ENCODE results near the gene TSPO. TPM values are rescaled to one million over a fixed set of nuclear protein-coding genes. Genes with fewer than 3 reads are reported as not detected.

TSPO gene
- total and polyA plus RNA-seq, 9 of the 15 experiments (the other 6 are each of a cell fraction or from before 2014, with no cell fraction given): 4.9 to 126 (median 25.3) TPM

DNA sequence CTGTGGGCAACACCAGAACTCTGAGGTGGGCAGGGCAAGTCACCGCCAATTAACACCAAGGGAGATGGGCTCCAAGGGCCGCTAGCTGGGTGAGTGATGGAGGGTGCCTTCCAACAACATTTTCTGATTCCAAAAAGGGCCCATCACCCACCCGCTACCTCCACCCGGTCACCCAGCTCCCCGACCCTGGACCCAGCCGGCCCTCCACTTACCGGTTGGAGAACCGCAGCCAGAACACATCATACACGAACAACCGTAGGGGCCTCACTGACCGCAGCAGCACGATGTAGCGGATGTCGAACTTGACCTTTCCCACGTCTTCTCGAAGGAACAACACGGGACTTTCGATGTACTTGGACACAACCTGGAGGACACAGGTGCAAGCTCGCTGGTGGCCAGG, 20.8 kb downstream of the TSPO start:
- ChIA-PET POLR2A (interaction anchor here (0.6 kb wide), 1 partner anchor 356 kb away, joined by 3 read pairs; no protein-coding TSS in a partner anchor), CTCF (ENCODE audit: low intra/inter-chr PET ratio) (no interaction called here)
- WGBS (ENCODE audit: insufficient coverage, low coverage, missing lambda C conversion rate): 87% methylated on average over 9 of the region's 19 CpGs
- no TSS peak for BruUV-seq (replicated peaks)
- Histone ChIP-seq H3K9me3 (replicated peaks; ENCODE audit: control insufficient read depth, insufficient read depth, low read depth, low read length) (no peaks in the 10 kb centered on the region), H3K36me3 (ENCODE audit: control insufficient read depth, insufficient read depth, low read length) (peaks cover 93% of the 10 kb centered on the region), H3K79me2 (ENCODE audit: control insufficient read depth, insufficient read depth, low read length) (no peaks in the 10 kb centered on the region), H3K27ac (ENCODE audit: extremely low read depth, low read depth, low read length) (no peak overlapping the region), H4K20me1 (replicated peaks; ENCODE audit: control insufficient read depth, insufficient read depth, low read length) (no peaks in the 10 kb centered on the region), H3K9ac (ENCODE audit: insufficient read depth in 1 of 2, low read depth in 2 of 2, low read length in 2 of 2) (no peak overlapping the region; a peak in 1 of 4 replicates), H3K4me3 (no peak overlapping the region), H3K27me3 (ENCODE audit: control insufficient read depth in 2 of 2, insufficient read depth in 2 of 2, low read length in 2 of 2) (no peaks in the 10 kb centered on the region), H3K4me1 (replicated peaks in 1 of 2; ENCODE audit: control insufficient read depth in 2 of 2, insufficient read depth in 2 of 2, low read length in 2 of 2) (peaks cover under 1 to 32% of the 10 kb centered on the region in 2 experiments; a peak in 4 of 5 replicates), H3K4me2 (ENCODE audit: insufficient read depth, low read length) (no peak overlapping the region), H3K9me1 (ENCODE audit: control insufficient read depth, insufficient read depth, low read length) (no peaks in the 10 kb centered on the region), H2AFZ (ENCODE audit: low read depth, low read length) (no peak overlapping the region)
- no peak for FAIRE-seq
- ATAC-seq: no peak
- TF ChIP-seq, protein P1, sequence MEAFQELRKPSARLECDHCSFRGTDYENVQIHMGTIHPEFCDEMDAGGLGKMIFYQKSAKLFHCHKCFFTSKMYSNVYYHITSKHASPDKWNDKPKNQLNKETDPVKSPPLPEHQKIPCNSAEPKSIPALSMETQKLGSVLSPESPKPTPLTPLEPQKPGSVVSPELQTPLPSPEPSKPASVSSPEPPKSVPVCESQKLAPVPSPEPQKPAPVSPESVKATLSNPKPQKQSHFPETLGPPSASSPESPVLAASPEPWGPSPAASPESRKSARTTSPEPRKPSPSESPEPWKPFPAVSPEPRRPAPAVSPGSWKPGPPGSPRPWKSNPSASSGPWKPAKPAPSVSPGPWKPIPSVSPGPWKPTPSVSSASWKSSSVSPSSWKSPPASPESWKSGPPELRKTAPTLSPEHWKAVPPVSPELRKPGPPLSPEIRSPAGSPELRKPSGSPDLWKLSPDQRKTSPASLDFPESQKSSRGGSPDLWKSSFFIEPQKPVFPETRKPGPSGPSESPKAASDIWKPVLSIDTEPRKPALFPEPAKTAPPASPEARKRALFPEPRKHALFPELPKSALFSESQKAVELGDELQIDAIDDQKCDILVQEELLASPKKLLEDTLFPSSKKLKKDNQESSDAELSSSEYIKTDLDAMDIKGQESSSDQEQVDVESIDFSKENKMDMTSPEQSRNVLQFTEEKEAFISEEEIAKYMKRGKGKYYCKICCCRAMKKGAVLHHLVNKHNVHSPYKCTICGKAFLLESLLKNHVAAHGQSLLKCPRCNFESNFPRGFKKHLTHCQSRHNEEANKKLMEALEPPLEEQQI (IDR thresholded peaks at IDR 0.05): no peak
- TF ChIP-seq POLR2G (IDR thresholded peaks at IDR 0.05; ENCODE audit: low read depth, low read length): peak; percentile 37
- TF ChIP-seq KLF16 (IDR thresholded peaks at IDR 0.05): no peak
- intact Hi-C loops (cut with micrococcal nuclease) (no loop called here), in situ Hi-C loops (cut with MboI) (no loop called here)
- DNase-seq (ENCODE audit: extremely low read depth in 1 of 4, low spot score in 3 of 4): no peak

DNA sequence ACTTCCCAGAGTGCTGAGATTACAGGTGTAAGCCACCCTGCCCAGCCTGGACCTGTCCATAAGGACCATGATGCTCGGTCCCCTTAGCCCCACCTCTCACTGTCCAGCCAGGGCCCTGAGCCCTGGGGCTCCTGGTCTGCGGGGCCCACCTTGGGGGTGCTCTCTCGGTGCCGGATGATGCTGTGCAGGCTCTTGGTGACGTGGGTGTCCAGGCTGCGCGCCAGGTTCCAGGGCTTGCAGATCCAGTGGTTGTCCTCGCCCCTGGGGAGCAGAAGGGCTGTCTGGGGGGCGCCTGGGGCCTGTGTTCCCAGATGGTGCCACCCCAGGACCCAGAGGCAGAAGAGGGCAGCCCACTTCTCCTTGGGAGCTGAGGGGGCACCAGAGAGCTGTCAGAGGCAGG, 22.2 kb downstream of the TSPO start:
- Histone ChIP-seq H3K9me3 (replicated peaks; ENCODE audit: control insufficient read depth, insufficient read depth, low read depth, low read length) (no peaks in the 10 kb centered on the region), H3K4me3 (no peak overlapping the region), H2AFZ (ENCODE audit: low read depth, low read length) (no peak overlapping the region), H3K9me1 (ENCODE audit: control insufficient read depth, insufficient read depth, low read length) (no peaks in the 10 kb centered on the region), H3K27ac (ENCODE audit: extremely low read depth, low read depth, low read length) (no peak overlapping the region), H4K20me1 (replicated peaks; ENCODE audit: control insufficient read depth, insufficient read depth, low read length) (no peaks in the 10 kb centered on the region), H3K36me3 (ENCODE audit: control insufficient read depth, insufficient read depth, low read length) (peaks cover 86% of the 10 kb centered on the region), H3K79me2 (ENCODE audit: control insufficient read depth, insufficient read depth, low read length) (no peaks in the 10 kb centered on the region), H3K9ac (ENCODE audit: insufficient read depth in 1 of 2, low read depth in 2 of 2, low read length in 2 of 2) (no peak overlapping the region), H3K27me3 (ENCODE audit: control insufficient read depth in 2 of 2, insufficient read depth in 2 of 2, low read length in 2 of 2) (no peaks in the 10 kb centered on the region), H3K4me1 (replicated peaks in 1 of 2; ENCODE audit: control insufficient read depth in 2 of 2, insufficient read depth in 2 of 2, low read length in 2 of 2) (peaks cover 0 to 18% of the 10 kb centered on the region in 2 experiments; a peak in 2 of 5 replicates), H3K4me2 (ENCODE audit: insufficient read depth, low read length) (no peak overlapping the region)
- CTCF ChIA-PET (ENCODE audit: low intra/inter-chr PET ratio): no interaction called here
- no peak for FAIRE-seq
- POLR2A ChIA-PET: interaction anchor here (0.6 to 1.6 kb wide), 2 partner anchors 10 to 565 kb away, joined by 3 to 5 read pairs; no protein-coding TSS in a partner anchor
- TF ChIP-seq CBX2 (IDR thresholded peaks at IDR 0.05; ENCODE audit: insufficient read depth, low read length, poor library complexity, severe bottlenecking) (no peak), E2F3 (CRISPR knock-in tag; IDR thresholded peaks at IDR 0.05) (no peak), POLR2G (IDR thresholded peaks at IDR 0.05; ENCODE audit: low read depth, low read length) (peak; percentile 18; the same call in 1 of the 2 replicates)
- 90% methylated on average over 2 of the region's 9 CpGs for WGBS (ENCODE audit: insufficient coverage, low coverage, missing lambda C conversion rate)
- in situ Hi-C loops (cut with MboI) (no loop called here), intact Hi-C loops (cut with micrococcal nuclease) (no loop called here)
- DNase-seq (ENCODE audit: extremely low read depth in 1 of 4, low spot score in 3 of 4): no peak
- BruUV-seq (replicated peaks): no TSS peak
- ATAC-seq: no peak
